Heart left ventricle (tissue), 16 donors: ENCODE measurements around the gene BMP8A. TPM values are rescaled to one million over a fixed set of nuclear protein-coding genes. Genes with fewer than 3 reads are reported as not detected.
A peak's percentile ranks its signal among the peaks of the same experiment; 100 is the strongest.
"Not testable (repeated sequence)": the region's sequence is repeated elsewhere in the genome, so short reads cannot be mapped to it uniquely, and the experiment has no call there.

Experiments
- ATAC-seq, 4 donors: fragments of 200-7000 bp; cut with Tn5 transposase; one replicate each; pipeline ENCODE4 v1.9.1; 2020 to 2022; ENCODE audit warnings: moderate library complexity in 4 of 4, mild to moderate bottlenecking in 3 of 4, moderate number of reproducible peaks in 1 of 4
- DNase-seq, 5 donors: peaks; one replicate each; pipeline ENCODE4 v3.0.0-alpha.2; 2020
- H3K27ac ChIP-seq, 12 donors: fragments of 200-600 bp; sonication (generic) in 4 of 12; one replicate each; pipeline versions ENCODE4 v1.5.0 to v1.8.0; 2016 to 2022; ENCODE audit warnings: mild to moderate bottlenecking in 2 of 12
- H3K27me3 ChIP-seq, 9 donors: fragments of 200-600 bp; sonication (generic) in 2 of 9; one replicate each; pipeline versions ENCODE4 v1.5.1 to v1.8.0; 2016 to 2022; ENCODE audit warnings: mild to moderate bottlenecking in 3 of 9
- H3K36me3 ChIP-seq, 9 donors: fragments of 200-600 bp; sonication (generic) in 2 of 9; one replicate each; pipeline versions ENCODE4 v1.5.0 to v1.8.0; 2018 to 2022; ENCODE audit warnings: mild to moderate bottlenecking in 2 of 9
- H3K4me1 ChIP-seq, 12 donors: fragments of 200-600 bp; sonication (generic) in 4 of 12; one replicate each; pipeline versions ENCODE4 v1.5.0 to v1.8.0; 2016 to 2022; ENCODE audit warnings: mild to moderate bottlenecking in 3 of 12
- H3K4me3 ChIP-seq, 12 donors: fragments of 200-600 bp; sonication (generic) in 4 of 12; one replicate each; pipeline versions ENCODE4 v1.5.0 to v1.8.0; 2017 to 2022; ENCODE audit warnings: mild to moderate bottlenecking in 9 of 12, moderate library complexity in 4 of 12
- H3K9me3 ChIP-seq, 12 donors: fragments of 200-600 bp; sonication (generic) in 4 of 12; one replicate each; pipeline versions ENCODE4 v1.5.0 to v1.8.0; 2016 to 2022; ENCODE audit warnings: mild to moderate bottlenecking in 1 of 12
- POLR2A ChIP-seq, 2 donors: fragments of 450-650 bp; IDR thresholded peaks; one replicate each; pipeline ENCODE4 v1.6.1; 2017; ENCODE audit warnings: antibody characterized with exemption in 2 of 2, mild to moderate bottlenecking in 2 of 2, moderate library complexity in 2 of 2
- WGBS, 4 donors: extraction: QIAGEN DNeasy Blood & Tissue Kit in 2 of 4; methylation state at CpG; one replicate each; pipeline versions ENCODE4 v1.1.5 to v1.1.7; 2013 to 2018; 5-methylcytosine and 5-hydroxymethylcytosine counted together
- intact Hi-C, 10 donors: fragments of 100-400 bp; cut with DNase I; formaldehyde crosslinking; loops; one replicate each; pipeline versions ENCODE4 v1.11.1 to v1.14.2; 2022
- polyA plus RNA-seq, 2 donors: library from polyadenylated mRNA; stranded (reverse); fragments of 200-250 nt; gene quantifications; one replicate each; pipeline ENCODE4 v1.2.3, GENCODE V29; 2013
- total RNA-seq, 9 donors: library from RNA; depleted of rRNA in 2 of 9; stranded (reverse); fragments of >200 nt in 2 of 9; fragmentation: NEBNext Ultra II Directional in 3 of 9; extraction: Animal tissue kit (Norgen Biotek cat#: 25700) in 3 of 9; gene quantifications; one replicate each; pipeline versions ENCODE4 v1.1.0 to v1.2.4, GENCODE V29; 2016 to 2023
- TF ChIP-seq, protein P1 (sequence below), 12 donors: fragments of 200-600 bp; sonication (generic) in 4 of 12; IDR thresholded peaks; one replicate each; pipeline versions ENCODE4 v1.5.0 to v1.8.0; 2018 to 2022; ENCODE audit warnings: antibody characterized with exemption in 12 of 12, mild to moderate bottlenecking in 5 of 12
- donor health status: ischemic (EF 13 %, LVEDD 7.1; RV severe dilation, severe dysfunction).
- donor health status: healthy with polysubstance abuse.
- donor health status: DM: no; HTN: yes; CAD: no.
- donor health status: DM: no; HTN: no; CAD: no.
- donor health status: ischemic (EF 25% LVEDD 6.9; RV normal size, moderate dysfunction).
- donor health status: ischemic (EF 25% LVEDD 5.7; RV mildly dilated, moderate dysfunction).
- donor health status: healthy.
- donor health status: DM: yes; HTN: yes; CAD: no.
- donor health status: ischemic (EF 35%, LVEDD 5.7; RV mildly dilated, moderate dysfunction).
- donor health status: nonischemic (EF 11% LVEDD 7.7; RV severe dilation, severe dysfunction).
- donor health status: DM: yes; HTN: yes; CAD: no.
- donor health status: PGD.
- donor health status: ischemic (EF 29% LVEDD 5.4; RV normal size, mild dysfunction).
- donor health status: nonischemic (EF 23%, LVEDD 6.1; RV moderate dilation, normal function).

BMP8A gene
- total and polyA plus RNA-seq, 11 donors = 0.22 to 2.4 (median 0.60) TPM; not detected in 2

DNA sequence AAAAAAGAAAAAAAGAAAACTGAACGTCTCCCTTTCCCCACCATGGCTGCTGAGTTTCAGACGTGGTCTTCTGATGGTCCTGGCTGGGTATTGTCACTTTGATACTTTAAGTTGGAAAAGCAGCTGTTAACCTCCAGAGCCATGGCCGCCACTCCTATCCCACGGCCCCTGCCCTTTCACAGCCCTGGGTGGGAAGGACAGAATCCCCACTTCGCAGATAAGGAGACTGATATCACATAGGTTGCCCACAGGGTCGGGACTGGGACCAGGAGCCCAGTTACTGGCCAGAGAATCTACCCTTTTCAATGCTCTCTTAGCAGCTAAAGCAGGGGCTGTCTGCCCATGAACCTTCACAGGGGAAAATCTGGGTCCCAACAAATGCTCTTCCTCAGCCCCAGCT lies 16.8 kb downstream of the BMP8A start:
- H3K4me1 ChIP-seq = peaks cover 0 to 17% (median 6%) of the 10 kb centered on the region in 12 donors
- no peak overlapping the region for H3K4me3 ChIP-seq
- peak overlapping the region in 3 of 12 donors; percentile 27 to 68 (median 38) for H3K27ac ChIP-seq
- intact Hi-C loops = no loop called here
- DNase-seq (no peak), ATAC-seq (no peak)
- WGBS, 4 donors = 85 to 90% (median 86%) methylated on average over 6 of the region's 6 CpGs
- TF ChIP-seq POLR2A (IDR thresholded peaks at IDR 0.05) = no peak
- TF ChIP-seq, protein P1, sequence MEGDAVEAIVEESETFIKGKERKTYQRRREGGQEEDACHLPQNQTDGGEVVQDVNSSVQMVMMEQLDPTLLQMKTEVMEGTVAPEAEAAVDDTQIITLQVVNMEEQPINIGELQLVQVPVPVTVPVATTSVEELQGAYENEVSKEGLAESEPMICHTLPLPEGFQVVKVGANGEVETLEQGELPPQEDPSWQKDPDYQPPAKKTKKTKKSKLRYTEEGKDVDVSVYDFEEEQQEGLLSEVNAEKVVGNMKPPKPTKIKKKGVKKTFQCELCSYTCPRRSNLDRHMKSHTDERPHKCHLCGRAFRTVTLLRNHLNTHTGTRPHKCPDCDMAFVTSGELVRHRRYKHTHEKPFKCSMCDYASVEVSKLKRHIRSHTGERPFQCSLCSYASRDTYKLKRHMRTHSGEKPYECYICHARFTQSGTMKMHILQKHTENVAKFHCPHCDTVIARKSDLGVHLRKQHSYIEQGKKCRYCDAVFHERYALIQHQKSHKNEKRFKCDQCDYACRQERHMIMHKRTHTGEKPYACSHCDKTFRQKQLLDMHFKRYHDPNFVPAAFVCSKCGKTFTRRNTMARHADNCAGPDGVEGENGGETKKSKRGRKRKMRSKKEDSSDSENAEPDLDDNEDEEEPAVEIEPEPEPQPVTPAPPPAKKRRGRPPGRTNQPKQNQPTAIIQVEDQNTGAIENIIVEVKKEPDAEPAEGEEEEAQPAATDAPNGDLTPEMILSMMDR (IDR thresholded peaks at IDR 0.05) = no peak
- no peaks in the 10 kb centered on the region for H3K36me3 ChIP-seq
- no peaks in the 10 kb centered on the region for H3K9me3 ChIP-seq
- peaks cover 0 to 2% (median 0%) of the 10 kb centered on the region in 9 donors for H3K27me3 ChIP-seq

DNA sequence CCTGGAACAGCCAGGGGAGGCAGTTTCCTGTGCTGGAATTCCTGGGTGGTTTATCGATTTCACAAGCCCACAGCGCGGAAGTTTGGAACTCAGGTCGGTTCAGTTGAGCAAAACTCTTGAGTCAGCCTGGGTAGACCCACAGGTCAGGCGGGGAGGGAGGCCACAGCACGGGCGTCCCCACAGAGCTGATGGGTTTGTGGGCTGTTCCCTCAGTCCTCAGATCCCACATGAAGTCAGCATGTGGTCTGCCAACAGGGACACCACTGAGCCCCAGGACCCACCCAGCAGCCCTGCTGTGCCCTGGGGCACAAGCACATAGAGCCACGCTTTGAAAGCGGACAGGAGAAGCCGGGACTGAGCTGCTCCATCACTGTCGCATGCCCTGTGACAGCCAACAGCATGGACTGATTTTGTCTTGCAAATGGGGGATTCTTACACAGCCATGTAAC lies 17.4 kb downstream of the BMP8A start:
- Histone ChIP-seq H3K27ac (peak overlapping the region in 6 of 12 donors; percentile 6 to 68 (median 40)), H3K36me3 (no peaks in the 10 kb centered on the region), H3K4me3 (no peak overlapping the region), H3K27me3 (peaks cover 0 to 2% (median 0%) of the 10 kb centered on the region in 9 donors), H3K9me3 (no peaks in the 10 kb centered on the region), H3K4me1 (peaks cover 0 to 17% (median 6%) of the 10 kb centered on the region in 12 donors)
- ATAC-seq (peak in 2 of 4 donors; percentile 14 to 35), DNase-seq (no peak)
- WGBS, 4 donors = 56 to 81% (median 69%) methylated on average over 9 to 11 of the region's 11 CpGs
- intact Hi-C loops = no loop called here
- TF ChIP-seq, protein P1 (IDR thresholded peaks at IDR 0.05) = no peak
- TF ChIP-seq POLR2A (IDR thresholded peaks at IDR 0.05) = no peak

DNA sequence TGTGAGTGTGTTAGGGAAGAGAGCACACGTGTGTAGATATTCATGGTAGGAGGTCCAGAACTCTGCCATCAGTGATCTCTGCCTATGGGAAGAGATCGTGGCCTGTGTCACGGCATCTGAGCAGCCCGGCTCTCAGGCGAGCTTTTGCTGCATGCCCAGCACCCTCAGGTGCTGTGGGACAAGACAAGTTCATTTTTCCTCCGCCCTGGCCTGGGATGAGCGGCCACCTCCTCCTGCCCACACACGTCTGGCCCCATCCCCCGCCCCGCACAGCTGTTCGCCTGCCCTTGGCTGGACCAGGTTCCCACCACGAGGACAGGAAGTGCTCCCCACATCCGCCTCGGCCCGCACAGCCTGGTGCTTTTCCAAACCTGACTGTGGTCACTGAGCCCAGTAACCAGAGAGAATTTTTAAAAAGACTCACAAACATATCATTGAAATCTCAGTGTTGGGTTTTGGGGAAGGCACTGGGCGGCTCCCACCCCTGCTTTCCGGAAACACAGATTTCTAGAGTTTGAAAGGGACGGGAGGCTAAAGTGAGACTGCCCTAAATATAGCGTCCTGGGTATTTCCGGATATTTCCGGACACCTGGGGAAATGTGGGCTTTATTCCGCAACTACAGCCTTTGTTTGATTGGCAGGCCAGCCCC lies 18.0 kb downstream of the BMP8A start:
- DNase-seq = peak; percentile 63 to 77 (median 73)
- intact Hi-C loops = no loop called here

DNA sequence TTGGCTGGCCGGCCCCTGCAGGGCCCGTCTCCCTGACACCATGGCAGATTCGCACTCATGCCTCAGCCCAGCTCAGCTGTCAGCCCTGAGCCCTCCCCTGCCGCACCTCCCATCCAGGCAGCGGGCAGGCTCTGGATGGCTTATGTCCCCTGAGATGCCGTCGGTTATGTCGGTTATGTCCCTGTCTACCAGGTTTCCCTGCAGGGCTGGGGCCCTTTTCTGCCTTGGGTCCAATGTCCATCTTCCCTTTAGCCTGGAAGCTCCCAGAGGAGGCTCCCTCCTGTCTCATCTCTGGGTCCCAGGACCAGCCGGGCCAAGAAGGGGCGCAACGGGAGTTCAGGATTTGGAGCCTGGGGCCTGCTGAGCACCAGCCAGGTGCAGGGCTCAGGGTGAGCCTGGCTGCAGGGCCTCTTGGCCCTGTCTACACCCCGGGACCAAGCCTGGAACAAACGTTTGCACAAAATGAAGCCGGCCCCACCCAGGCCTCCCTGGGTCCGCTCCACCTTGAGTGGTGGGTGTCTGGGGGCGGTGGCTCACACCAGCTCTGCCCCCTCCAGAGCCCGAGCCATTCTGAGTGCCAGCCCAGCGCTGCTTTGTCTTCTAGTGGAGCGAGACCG lies 19.2 kb downstream of the BMP8A start:
- peak in 1 of 5 donors; percentile 7 for DNase-seq
- H3K27ac ChIP-seq, ATAC-seq, H3K36me3 ChIP-seq, intact Hi-C loops, H3K27me3 ChIP-seq, H3K9me3 ChIP-seq, H3K4me3 ChIP-seq: not testable (repeated sequence)
- peaks cover 0 to 17% (median 6%) of the 10 kb centered on the region in 12 donors for H3K4me1 ChIP-seq
- 93 to 96% (median 93%) methylated on average over 8 to 17 of the region's 20 CpGs for WGBS, 4 donors

More for the DNA sequence above, 18.0 kb downstream of the BMP8A start:
- TF ChIP-seq, protein P1 (IDR thresholded peaks at IDR 0.05) = no peak
- TF ChIP-seq POLR2A (IDR thresholded peaks at IDR 0.05) = no peak
- 41 to 56% (median 50%) methylated on average over 21 to 22 of the region's 22 CpGs for WGBS, 4 donors
- H3K4me1 ChIP-seq = peaks cover 0 to 17% (median 6%) of the 10 kb centered on the region in 12 donors
- H3K27ac ChIP-seq = peak overlapping the region in 6 of 12 donors; percentile 6 to 68 (median 40)
- no peaks in the 10 kb centered on the region for H3K36me3 ChIP-seq
- no peaks in the 10 kb centered on the region for H3K9me3 ChIP-seq
- ATAC-seq = peak in 3 of 4 donors; percentile 72 to 81 (median 81)
- H3K27me3 ChIP-seq = peaks cover 0 to 2% (median 0%) of the 10 kb centered on the region in 9 donors
- H3K4me3 ChIP-seq = no peak overlapping the region

DNA sequence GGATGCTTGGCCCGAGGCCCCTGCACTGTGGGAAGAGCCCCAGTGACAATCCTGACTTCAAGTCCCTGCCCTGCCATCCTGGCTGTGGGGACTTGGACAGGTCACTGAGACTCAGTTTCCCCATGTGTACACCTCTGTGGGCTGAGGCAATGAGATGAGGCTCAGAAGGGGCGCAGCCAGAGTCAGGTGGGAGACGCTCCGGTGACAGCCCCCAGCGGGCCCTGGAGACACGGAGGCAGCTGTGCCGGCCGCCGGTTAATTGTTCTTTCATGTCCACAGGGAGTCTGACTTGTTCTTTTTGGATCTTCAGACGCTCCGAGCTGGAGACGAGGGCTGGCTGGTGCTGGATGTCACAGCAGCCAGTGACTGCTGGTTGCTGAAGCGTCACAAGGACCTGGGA lies 20.0 kb downstream of the BMP8A start:
- ATAC-seq, H3K36me3 ChIP-seq, intact Hi-C loops, H3K27ac ChIP-seq, H3K4me3 ChIP-seq, H3K27me3 ChIP-seq, H3K9me3 ChIP-seq: not testable (repeated sequence)
- H3K4me1 ChIP-seq = peaks cover 0 to 17% (median 6%) of the 10 kb centered on the region in 12 donors
- DNase-seq = peak in 1 of 5 donors; percentile 4
- WGBS, 4 donors = 78 to 88% (median 82%) methylated on average over 8 of the region's 13 CpGs; no CpG with 5 or more reads in 1 of the 4 donors

DNA sequence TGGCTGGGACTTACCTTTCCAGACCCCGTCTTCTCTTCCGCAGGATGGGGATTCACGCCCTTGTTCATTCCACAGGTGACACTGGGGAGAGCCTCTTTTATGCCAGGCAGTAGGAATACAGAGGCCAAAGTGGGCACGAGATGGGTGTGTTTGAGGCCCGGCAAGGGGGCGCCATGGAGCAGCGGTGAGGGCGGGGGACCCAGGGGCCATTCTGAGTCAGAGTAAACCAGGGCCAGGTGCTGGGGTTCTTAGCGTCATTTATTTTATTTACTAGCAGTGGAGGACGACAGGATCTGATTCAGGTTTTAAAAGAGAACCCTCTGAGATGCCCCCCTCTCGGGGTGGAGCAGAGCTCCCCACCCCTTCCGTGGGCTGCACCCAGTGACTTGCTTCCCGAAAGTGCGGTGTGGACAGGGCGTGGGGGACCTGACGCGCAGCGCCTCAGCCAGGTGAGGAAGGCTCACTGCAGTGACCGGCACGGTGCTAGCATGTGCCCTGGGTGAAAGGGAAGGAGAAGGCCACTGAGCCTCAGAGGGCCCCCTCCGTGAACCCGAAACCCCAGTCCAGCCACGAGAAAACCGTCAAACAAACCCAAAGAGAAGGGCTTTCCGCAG lies 20.9 kb downstream of the BMP8A start:
- H3K9me3 ChIP-seq, intact Hi-C loops, ATAC-seq, DNase-seq, H3K4me3 ChIP-seq, H3K36me3 ChIP-seq, H3K27me3 ChIP-seq, H3K27ac ChIP-seq: not testable (repeated sequence)
- 52 to 92% (median 67%) methylated on average over 5 to 7 of the region's 25 CpGs; no CpG with 5 or more reads in 1 of the 4 donors for WGBS, 4 donors
- H3K4me1 ChIP-seq = peaks cover 0 to 17% (median 6%) of the 10 kb centered on the region in 12 donors

DNA sequence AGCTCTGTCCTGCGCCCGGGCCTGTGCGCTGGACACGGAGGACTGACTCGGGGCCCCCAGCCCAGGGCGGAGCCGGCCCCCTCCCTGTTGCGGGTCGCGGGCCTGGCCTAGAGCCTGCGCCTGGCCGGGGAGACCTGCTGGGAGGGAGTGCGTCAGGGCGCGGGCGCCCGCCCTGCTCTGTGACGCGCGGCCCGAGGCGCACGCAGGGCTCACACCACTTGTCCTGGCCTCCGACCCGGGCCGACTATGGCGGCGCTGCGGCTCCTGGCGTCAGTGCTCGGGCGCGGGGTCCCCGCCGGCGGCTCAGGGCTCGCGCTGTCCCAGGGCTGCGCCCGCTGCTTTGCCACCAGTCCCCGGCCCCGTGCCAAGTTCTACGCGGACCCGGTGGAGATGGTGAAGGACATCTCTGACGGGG lies 23.3 kb downstream of the BMP8A start:
- H3K36me3 ChIP-seq, H3K27me3 ChIP-seq, H3K4me1 ChIP-seq, intact Hi-C loops, H3K27ac ChIP-seq, H3K9me3 ChIP-seq: not testable (repeated sequence)
- peak overlapping the region in 10 of 12 donors; percentile 20 to 53 (median 42) for H3K4me3 ChIP-seq
- 0 to 2% (median 0%) methylated on average over 3 to 46 of the region's 46 CpGs for WGBS, 4 donors
- DNase-seq = peak in 2 of 5 donors; percentile 40 to 47
- peak in 3 of 4 donors; percentile 83 to 92 (median 87) for ATAC-seq
